Measurements from ENCODE around the gene RASD2.

RASD2 gene

DNA sequence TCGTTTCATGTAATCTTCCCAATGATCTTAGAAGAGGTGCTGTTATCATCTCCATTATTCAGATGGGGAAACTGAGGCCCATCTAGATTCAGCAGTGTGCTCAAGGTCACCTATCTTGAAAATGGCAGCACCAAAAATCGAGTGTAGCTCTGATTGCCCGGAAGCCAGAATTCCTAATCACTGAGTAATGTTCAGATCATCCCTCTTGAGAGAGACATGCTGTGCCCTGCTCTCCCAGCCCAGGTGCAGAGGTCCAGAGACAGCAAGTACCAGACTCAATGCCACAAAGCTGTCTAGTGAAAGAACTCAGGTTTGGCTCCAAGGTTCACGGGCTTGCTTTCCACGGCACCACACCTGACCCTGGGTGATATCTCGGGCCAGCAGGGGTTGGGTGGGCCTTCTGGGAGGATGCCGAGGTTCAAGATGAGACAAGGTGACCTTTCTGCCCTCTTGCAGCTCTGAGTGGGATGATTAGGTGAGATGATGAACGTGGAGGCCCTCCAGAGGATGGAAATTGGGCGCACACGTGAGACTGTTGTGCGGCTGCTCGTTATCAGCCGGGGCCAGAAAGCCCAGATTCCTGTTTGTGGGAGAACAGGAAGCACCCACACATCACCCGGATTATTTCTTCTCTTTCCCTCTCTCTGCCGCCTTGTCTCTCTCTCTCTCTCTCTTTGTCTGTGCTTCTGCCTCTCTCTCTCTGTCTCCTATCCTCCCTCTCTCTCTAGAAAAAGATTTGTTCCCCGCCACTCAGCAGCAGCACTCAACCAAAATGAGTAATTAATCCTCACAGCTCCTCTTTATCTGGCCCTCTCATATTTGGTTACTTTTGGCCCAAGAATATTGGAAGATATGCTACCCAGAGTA is 19.0 kb upstream of the RASD2 start:
- no peaks in the 10 kb centered on the region for H3K9me3 ChIP-seq (replicated peaks; ENCODE audit: low read length)
- no peak overlapping the region for H3K9ac ChIP-seq (ENCODE audit: low read depth, low read length)
- peaks cover 39% of the 10 kb centered on the region for H3K27me3 ChIP-seq (ENCODE audit: control insufficient read depth, insufficient read depth, low read length)
- H3K4me3 ChIP-seq (ENCODE audit: low read length) = no peak overlapping the region
- H3K4me2 ChIP-seq (ENCODE audit: low read length) = no peak overlapping the region
- no peaks in the 10 kb centered on the region for H3K36me3 ChIP-seq (ENCODE audit: insufficient read depth, low read length)
- H3K4me1 ChIP-seq (ENCODE audit: control insufficient read depth, insufficient read depth, low read length) = peaks cover 7% of the 10 kb centered on the region

DNA sequence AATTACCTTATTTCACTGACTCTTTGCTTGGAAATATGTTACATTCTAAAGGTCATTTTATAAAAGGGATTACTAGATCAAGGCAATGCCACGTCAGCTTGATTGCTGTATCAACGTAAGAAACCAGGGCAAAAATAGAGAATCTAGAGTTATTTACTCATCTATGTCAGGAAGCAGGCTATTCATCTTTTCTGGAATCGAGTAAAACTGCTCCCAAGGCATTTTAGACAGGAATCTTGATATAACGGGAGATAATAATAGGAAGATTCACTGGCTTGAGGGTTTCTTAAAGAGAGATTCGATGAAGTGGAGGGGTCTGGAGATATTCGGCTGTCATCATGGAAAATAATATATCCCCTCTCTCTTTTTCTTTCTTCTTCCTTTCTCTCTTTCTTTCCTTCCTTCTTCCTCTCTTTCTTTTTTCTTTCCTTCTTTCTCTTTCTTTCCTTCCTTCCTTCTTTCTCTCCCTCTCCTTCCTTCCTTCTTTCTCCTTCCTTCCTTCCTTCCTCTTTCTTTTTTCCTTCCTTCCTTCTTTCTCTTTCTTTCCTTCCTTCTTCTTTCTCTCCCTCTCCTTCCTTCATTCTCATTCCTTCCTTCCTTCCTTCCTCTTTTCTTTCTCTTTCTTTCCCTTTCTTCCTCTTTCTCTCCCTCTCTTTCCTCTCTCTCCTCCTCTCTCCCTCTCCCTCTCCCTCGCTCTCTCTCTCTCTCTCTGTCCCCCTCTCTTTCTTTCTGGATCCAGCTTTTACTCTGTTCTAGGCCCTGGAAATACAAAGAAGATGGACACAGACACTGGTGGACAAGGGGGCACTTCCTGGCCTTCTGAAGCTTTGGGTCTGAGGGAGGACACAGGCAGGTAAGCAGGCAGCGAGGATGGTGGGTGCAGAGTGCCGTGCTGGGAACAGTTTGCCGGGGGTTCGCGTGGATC is 18.1 kb upstream of the RASD2 start:
- Histone ChIP-seq H3K27me3 (ENCODE audit: control insufficient read depth, insufficient read depth, low read length) (peaks cover 32% of the 10 kb centered on the region), H3K4me3 (ENCODE audit: low read length) (no peak overlapping the region), H3K9me3 (replicated peaks; ENCODE audit: low read length) (no peaks in the 10 kb centered on the region), H3K36me3 (ENCODE audit: insufficient read depth, low read length) (no peaks in the 10 kb centered on the region), H3K4me1 (ENCODE audit: control insufficient read depth, insufficient read depth, low read length) (peaks cover 7% of the 10 kb centered on the region), H3K9ac (ENCODE audit: low read depth, low read length) (no peak overlapping the region), H3K4me2 (ENCODE audit: low read length) (no peak overlapping the region)

DNA sequence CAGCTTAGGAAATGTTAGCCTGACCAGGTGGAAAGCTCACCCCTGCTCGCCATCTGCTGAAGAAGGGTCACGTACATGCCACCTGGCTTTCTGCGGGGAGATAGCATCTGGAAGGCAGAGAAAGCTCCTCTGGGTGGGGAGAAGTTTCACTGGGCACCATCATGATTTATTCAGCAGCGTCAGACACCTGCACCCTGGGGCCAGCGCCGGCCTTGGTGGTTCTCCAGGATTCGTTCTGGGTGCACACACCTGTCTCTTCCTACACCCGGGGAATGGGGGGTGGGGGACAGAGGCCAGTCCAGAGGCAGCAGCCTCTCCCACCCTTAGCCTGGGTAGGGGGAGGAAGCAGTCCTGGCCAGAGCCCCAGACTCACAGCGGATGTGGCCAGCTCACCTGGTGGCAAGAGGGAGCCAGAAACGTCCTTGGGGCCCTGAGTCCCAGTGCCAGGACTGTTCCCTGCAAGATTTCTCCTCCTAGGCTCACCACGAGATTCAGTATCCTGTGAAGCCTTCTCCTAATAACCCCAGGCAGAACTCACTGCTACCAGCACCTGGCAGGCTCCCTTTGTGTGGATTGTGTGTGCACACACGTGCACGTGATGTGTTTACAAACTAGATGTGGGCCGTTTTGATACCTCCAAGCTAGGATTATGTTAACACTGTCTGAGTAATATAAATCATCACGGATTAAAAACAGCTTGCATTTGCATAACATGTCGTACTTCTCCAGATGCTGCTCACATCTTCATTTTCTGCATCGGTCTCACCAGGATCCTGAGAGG is 17.3 kb upstream of the RASD2 start:
- Histone ChIP-seq H3K9ac (ENCODE audit: low read depth, low read length) (no peak overlapping the region), H3K4me3 (ENCODE audit: low read length) (no peak overlapping the region), H3K4me2 (ENCODE audit: low read length) (no peak overlapping the region), H3K4me1 (ENCODE audit: control insufficient read depth, insufficient read depth, low read length) (peaks cover 2% of the 10 kb centered on the region), H3K9me3 (replicated peaks; ENCODE audit: low read length) (no peaks in the 10 kb centered on the region), H3K27me3 (ENCODE audit: control insufficient read depth, insufficient read depth, low read length) (peaks cover 26% of the 10 kb centered on the region), H3K36me3 (ENCODE audit: insufficient read depth, low read length) (no peaks in the 10 kb centered on the region)

DNA sequence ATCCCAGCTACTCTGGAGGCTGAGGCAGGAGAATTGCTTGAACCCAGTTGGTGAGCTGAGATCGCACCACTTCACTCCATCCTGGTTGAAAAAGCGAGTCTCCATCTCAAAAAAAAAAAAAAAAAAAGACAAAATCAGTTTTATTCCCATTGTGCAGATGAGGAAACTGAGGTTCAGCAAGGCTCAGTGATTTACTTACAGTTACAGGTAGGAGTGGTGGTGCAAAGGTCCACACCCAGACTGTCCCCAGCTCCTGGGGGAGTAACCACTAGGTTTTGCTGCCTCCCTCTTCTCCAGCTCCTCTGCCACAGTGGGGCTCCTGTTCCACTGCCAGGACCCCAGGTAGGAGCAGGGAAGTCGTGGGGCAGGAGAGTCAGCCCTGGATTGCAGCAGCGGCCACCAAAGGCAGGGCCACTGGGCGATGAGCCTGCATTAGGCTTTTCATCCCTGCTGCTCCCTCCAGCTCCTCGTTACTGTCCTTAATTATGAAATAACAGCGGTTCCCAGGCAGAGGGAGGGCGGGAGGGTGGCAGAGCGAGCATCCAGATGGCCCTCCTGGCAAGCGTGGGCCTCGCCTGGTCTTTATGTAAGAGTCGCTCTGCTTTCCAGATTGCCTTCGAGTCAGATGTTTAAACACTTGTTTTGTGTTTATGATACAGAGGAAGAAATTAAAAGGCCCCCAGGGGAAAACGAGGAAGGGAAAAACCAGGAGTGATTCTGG is 15.5 kb upstream of the RASD2 start:
- Histone ChIP-seq H3K27me3 (ENCODE audit: control insufficient read depth, insufficient read depth, low read length) (peaks cover 26% of the 10 kb centered on the region), H3K9ac (ENCODE audit: low read depth, low read length) (no peak overlapping the region), H3K4me1 (ENCODE audit: control insufficient read depth, insufficient read depth, low read length) (no peaks in the 10 kb centered on the region), H3K36me3 (ENCODE audit: insufficient read depth, low read length) (no peaks in the 10 kb centered on the region), H3K4me3 (ENCODE audit: low read length) (no peak overlapping the region), H3K4me2 (ENCODE audit: low read length) (no peak overlapping the region), H3K9me3 (replicated peaks; ENCODE audit: low read length) (no peaks in the 10 kb centered on the region)

DNA sequence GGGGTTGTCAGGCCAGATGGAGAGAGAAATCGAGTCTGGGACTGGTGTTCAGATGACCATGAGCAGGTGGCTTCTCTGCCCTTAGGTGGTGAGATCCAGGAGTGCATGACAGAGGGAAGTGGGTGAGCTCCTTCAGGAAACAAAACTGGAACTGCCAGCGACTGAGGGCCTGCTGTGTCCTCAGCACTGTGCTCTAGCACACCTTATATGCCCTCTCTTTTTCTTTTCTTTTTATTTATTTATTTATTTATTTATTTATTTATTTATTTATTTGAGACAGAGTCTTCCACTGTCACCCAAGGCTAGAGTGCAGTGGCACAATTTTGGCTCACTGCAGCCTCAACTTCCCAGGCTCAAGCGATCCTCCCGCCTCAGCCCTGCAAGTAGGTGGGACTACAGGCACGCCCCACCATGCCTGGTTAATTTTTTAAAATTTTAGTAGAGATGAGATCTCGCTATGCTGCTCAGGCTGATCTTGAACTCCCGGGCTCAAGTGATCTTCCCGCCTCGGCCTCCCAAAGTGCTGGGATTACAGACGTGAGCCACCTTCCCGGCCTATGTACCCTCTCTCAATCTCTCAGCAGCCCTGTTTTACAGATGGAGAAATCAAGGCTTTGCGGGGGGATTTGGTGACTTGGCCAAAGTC is 14.8 kb upstream of the RASD2 start:
- Histone ChIP-seq H3K4me3 (ENCODE audit: low read length) (no peak overlapping the region), H3K9me3 (replicated peaks; ENCODE audit: low read length) (no peaks in the 10 kb centered on the region), H3K36me3 (ENCODE audit: insufficient read depth, low read length) (no peaks in the 10 kb centered on the region), H3K4me2 (ENCODE audit: low read length) (no peak overlapping the region), H3K4me1 (ENCODE audit: control insufficient read depth, insufficient read depth, low read length) (no peaks in the 10 kb centered on the region), H3K27me3 (ENCODE audit: control insufficient read depth, insufficient read depth, low read length) (peaks cover 20% of the 10 kb centered on the region), H3K9ac (ENCODE audit: low read depth, low read length) (no peak overlapping the region)

DNA sequence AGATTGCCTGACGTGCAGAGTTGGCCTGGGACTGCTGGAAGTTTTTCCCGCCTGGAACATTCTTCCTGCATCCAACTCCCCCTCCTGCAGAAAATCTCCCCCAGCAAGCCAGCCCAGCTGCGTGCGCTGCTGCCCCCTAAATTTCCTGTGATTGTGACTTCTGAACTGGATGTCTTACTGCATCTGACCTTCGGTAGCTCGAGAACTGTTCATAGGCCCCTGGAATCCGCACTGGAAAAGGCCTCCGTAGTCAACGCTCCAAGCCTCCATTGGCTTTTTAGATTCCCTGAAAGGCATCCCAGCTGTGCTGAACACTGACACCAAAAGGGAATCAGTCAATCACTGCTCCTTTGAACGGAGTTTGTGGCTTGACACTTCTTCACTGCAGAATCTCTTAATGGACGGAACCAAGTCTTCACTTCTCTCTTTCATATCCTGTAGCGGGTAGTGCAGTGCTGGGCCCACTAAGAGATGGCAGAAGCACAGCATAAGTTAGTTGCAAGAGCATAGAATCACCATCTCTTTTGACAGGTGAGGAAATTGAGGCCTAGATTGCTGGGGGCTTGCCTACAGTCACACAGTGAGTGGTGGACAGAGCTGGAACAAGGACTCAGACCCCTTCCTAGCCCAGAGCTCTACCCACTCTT is 14.2 kb upstream of the RASD2 start:
- Histone ChIP-seq H3K4me3 (ENCODE audit: low read length) (no peak overlapping the region), H3K27me3 (ENCODE audit: control insufficient read depth, insufficient read depth, low read length) (peaks cover 18% of the 10 kb centered on the region), H3K9me3 (replicated peaks; ENCODE audit: low read length) (no peaks in the 10 kb centered on the region), H3K36me3 (ENCODE audit: insufficient read depth, low read length) (no peaks in the 10 kb centered on the region), H3K4me1 (ENCODE audit: control insufficient read depth, insufficient read depth, low read length) (no peaks in the 10 kb centered on the region), H3K9ac (ENCODE audit: low read depth, low read length) (no peak overlapping the region), H3K4me2 (ENCODE audit: low read length) (no peak overlapping the region)

DNA sequence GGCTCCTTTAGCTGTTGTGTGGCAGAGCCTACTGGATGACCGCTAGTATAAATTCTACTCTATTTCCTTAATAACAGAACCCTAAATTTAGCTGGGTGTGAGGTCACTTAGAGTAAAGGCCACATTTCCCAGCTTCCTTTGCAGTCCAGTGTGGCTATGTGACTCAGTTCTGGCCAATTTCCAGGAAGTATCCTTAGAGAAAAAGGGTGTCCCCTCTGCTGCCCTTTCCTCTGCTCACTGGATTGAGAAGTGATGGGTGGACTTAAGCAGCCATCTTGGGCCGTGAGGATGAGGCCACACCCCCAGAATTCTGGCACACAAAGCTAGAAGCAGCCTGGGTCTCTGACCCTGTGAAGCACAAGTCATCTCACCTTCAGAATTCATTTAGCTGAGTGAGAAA is 11.7 kb upstream of the RASD2 start:
- H3K9ac ChIP-seq (ENCODE audit: low read depth, low read length) = no peak overlapping the region
- H3K4me1 ChIP-seq (ENCODE audit: control insufficient read depth, insufficient read depth, low read length) = no peaks in the 10 kb centered on the region
- H3K36me3 ChIP-seq (ENCODE audit: insufficient read depth, low read length) = no peaks in the 10 kb centered on the region
- H3K4me3 ChIP-seq (ENCODE audit: low read length) = no peak overlapping the region
- H3K9me3 ChIP-seq (replicated peaks; ENCODE audit: low read length) = no peaks in the 10 kb centered on the region
- no peak overlapping the region for H3K4me2 ChIP-seq (ENCODE audit: low read length)
- H3K27me3 ChIP-seq (ENCODE audit: control insufficient read depth, insufficient read depth, low read length) = peaks cover 3% of the 10 kb centered on the region

DNA sequence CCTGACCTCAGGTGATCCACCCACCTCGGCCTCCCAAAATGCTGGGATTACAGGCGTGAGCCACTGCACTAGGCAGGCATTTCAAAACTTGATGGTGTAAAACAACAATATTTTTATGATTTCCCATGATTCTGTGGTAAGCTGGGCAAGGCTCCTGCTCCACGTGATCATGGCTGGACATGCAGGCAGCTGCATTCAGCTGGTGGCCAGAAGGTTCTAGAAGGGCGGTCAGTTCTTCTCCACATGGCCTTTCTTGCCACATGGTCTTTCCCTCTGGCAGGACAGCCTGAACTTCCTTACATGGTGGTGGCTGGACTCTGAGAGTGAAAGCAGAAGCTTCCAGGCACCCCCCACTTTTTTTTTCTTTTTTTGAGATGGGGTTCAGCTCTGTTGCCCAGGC is 9.9 kb upstream of the RASD2 start:
- no peak overlapping the region for H3K4me2 ChIP-seq (ENCODE audit: low read length)
- no peaks in the 10 kb centered on the region for H3K27me3 ChIP-seq (ENCODE audit: control insufficient read depth, insufficient read depth, low read length)
- no peak overlapping the region for H3K9ac ChIP-seq (ENCODE audit: low read depth, low read length)
- no peak overlapping the region for H3K4me3 ChIP-seq (ENCODE audit: low read length)
- no peaks in the 10 kb centered on the region for H3K9me3 ChIP-seq (replicated peaks; ENCODE audit: low read length)
- H3K36me3 ChIP-seq (ENCODE audit: insufficient read depth, low read length) = no peaks in the 10 kb centered on the region
- peaks cover 3% of the 10 kb centered on the region for H3K4me1 ChIP-seq (ENCODE audit: control insufficient read depth, insufficient read depth, low read length)

DNA sequence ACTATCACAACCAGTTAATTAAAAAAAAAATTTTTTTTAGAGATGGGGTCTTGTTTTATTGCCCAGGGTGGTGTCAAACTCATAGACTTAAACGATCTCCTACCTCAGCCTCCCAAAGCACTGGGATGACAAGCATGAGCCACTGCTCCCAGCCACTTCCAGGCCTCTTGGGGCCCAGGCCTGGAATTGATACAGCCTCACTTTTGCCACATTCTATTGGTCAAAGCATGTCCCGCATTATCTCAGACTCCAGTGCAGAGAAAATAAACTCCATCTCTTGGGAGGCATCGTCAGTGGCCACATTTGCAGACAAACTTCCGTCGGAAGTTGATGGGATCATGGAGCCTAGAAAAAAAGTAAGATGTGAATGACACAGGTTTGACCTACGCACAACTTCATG is 9.4 kb upstream of the RASD2 start:
- no peaks in the 10 kb centered on the region for H3K9me3 ChIP-seq (replicated peaks; ENCODE audit: low read length)
- H3K27me3 ChIP-seq (ENCODE audit: control insufficient read depth, insufficient read depth, low read length) = no peaks in the 10 kb centered on the region
- no peak overlapping the region for H3K9ac ChIP-seq (ENCODE audit: low read depth, low read length)
- H3K36me3 ChIP-seq (ENCODE audit: insufficient read depth, low read length) = no peaks in the 10 kb centered on the region
- H3K4me3 ChIP-seq (ENCODE audit: low read length) = no peak overlapping the region
- H3K4me1 ChIP-seq (ENCODE audit: control insufficient read depth, insufficient read depth, low read length) = peaks cover 7% of the 10 kb centered on the region
- no peak overlapping the region for H3K4me2 ChIP-seq (ENCODE audit: low read length)

DNA sequence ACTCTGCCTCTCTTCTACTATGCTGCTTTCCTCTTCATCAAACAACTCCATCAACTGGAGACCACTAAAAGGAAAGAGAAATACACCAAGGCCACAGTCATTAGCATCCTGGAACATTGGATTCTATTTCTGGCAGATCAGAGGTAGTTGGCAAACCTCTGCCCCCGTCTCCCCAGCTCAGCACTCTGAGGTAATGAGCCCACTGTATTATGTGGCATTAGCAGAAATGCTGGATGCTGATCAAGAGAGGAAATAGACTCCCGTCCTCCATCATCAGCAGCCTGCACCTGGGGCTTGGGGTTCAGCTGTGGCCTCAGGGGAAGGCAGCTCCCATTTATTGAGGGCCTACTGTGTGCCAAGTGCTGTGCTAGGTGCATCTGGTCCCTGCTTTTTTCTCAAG is 9.0 kb upstream of the RASD2 start:
- no peaks in the 10 kb centered on the region for H3K27me3 ChIP-seq (ENCODE audit: control insufficient read depth, insufficient read depth, low read length)
- H3K9me3 ChIP-seq (replicated peaks; ENCODE audit: low read length) = no peaks in the 10 kb centered on the region
- no peak overlapping the region for H3K4me3 ChIP-seq (ENCODE audit: low read length)
- no peaks in the 10 kb centered on the region for H3K36me3 ChIP-seq (ENCODE audit: insufficient read depth, low read length)
- H3K9ac ChIP-seq (ENCODE audit: low read depth, low read length) = no peak overlapping the region
- peaks cover 12% of the 10 kb centered on the region for H3K4me1 ChIP-seq (ENCODE audit: control insufficient read depth, insufficient read depth, low read length)
- H3K4me2 ChIP-seq (ENCODE audit: low read length) = no peak overlapping the region
